NT2/D1 (cell line): Measurements from ENCODE around the gene NANOS2.
"Not testable (repeated sequence)": the region's sequence is repeated elsewhere in the genome, so short reads cannot be mapped to it uniquely, and the experiment has no call there.

ENCODE experiments used
- DNase-seq: peaks from one replicate; pipeline ENCODE4 v3.0.0-alpha.2; 2011; ENCODE audit warnings: low read depth, low spot score
- H3K27me3 ChIP-seq: 2 replicates; pipeline ENCODE4 v1.6.0; 2011; ENCODE audit warnings: mild to moderate bottlenecking; ENCODE audit not compliant: insufficient read length, insufficient read depth
- H3K36me3 ChIP-seq: 2 replicates; pipeline ENCODE4 v1.6.1; 2011; ENCODE audit warnings: mild to moderate bottlenecking, low read length, mixed read lengths; ENCODE audit not compliant: insufficient read depth, insufficient read length
- H3K4me1 ChIP-seq: 2 replicates; pipeline ENCODE4 v1.5.1; 2011; ENCODE audit not compliant: insufficient read depth, insufficient read length
- H3K4me3 ChIP-seq: 2 replicates; pipeline ENCODE4 v1.5.1; 2011; ENCODE audit warnings: low read depth; ENCODE audit not compliant: insufficient read length
- H3K9ac ChIP-seq: 2 replicates; pipeline ENCODE4 v1.6.0; 2011; ENCODE audit warnings: low read depth; ENCODE audit not compliant: insufficient read length
- H3K9me3 ChIP-seq: 2 replicates; pipeline ENCODE4 v1.5.1; 2011; ENCODE audit warnings: mild to moderate bottlenecking, low read length; ENCODE audit not compliant: insufficient read depth
- SUZ12 ChIP-seq: IDR thresholded peaks from 2 replicates; pipeline ENCODE4 v1.6.1; 2011; ENCODE audit not compliant: insufficient read length, insufficient read depth; ENCODE audit errors: extremely low read depth
- YY1 ChIP-seq: IDR thresholded peaks from 2 replicates; pipeline ENCODE4 v1.6.1; 2011; ENCODE audit not compliant: insufficient read length, insufficient read depth
- ZNF274 ChIP-seq: IDR thresholded peaks from 2 replicates; pipeline ENCODE4 v1.6.1; 2011; ENCODE audit warnings: mild to moderate bottlenecking, low read depth, low read length

NANOS2 gene

DNA sequence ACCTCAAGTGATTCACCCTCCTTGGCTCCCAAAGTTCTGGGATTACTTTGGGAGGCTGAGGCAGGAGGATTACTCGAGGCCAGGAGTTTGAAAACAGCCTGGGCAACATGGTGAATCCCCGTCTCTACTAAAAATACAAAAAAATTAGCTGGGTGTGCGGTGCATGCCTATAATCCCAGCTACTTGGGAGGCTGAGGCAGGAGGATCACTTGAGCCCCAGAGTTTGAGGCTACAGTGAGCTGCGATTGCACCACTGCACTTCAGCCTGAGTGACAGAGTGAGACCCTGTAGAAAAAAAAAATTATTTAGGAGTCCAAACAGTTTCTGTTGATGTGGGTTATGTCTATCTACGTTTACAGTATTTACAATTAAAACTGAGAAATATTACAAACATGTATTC lies 43.8 kb downstream of the NANOS2 start:
- Histone ChIP-seq H3K27me3 (no peaks in the 10 kb centered on the region), H3K4me3 (no peak overlapping the region), H3K9me3 (no peaks in the 10 kb centered on the region), H3K4me1 (peaks cover 6% of the 10 kb centered on the region), H3K9ac (no peak overlapping the region), H3K36me3 (peaks cover 10% of the 10 kb centered on the region)
- TF ChIP-seq SUZ12 (no peak), ZNF274 (no peak), YY1 (no peak)
- DNase-seq, result no peak

DNA sequence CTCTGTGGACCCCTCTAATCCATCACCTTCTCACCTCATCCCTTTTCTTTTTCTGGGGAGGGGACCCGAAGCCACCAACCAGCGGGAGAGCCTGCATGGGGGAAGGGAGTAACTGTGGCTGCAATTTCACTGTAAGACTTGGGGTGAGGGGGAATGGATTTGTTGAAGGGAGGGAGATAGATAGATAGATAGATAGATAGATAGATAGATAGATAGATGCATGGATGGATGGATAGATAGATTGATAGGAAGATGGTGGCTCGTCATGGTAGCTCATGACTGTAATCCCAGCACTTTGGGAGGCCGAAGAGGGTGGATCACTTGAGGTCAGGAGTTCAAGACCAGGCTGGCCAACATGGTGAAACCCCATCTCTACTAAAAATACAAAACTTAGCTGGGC lies 47.3 kb downstream of the NANOS2 start:
- not testable (repeated sequence) for H3K4me3 ChIP-seq, H3K4me1 ChIP-seq, H3K9ac ChIP-seq, H3K27me3 ChIP-seq, H3K36me3 ChIP-seq, H3K9me3 ChIP-seq, DNase-seq

DNA sequence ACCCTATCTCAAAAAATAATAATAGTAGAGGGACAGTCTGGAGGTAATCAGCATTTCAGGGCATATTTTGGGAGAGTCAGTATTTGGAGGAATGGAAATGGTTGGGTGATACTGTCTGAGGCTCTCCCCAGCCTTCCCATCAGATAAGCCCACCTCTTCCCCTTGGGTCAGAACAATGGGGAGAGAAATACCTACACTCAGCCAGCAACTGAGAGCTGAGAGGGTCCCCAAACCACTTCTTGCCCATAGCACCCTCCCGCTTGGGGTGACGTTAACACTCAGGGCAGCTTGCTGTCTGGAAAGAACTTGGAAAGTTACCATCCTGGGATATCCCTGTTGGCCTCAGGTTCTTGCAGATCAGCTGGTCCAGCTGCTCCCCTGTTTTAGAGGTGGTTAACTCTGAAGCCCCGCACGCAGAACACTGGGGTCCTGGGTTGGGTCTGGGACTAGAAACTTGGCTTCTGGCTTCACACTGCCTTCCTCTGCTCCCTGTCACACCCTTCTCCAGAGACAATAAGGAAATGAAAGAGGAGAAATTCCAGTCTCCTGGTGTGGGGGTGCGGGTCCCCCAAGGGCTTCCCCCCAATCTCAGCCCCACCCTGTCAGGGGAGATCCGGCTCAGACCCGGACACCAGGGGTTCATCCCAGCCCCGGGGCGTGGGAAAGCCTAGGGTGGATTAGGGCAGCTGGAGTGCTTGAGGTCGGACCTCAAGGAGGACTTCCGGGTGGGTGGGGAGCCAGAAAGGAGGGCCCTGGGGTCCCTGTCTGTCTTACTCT lies 48.0 kb downstream of the NANOS2 start:
- H3K4me1 ChIP-seq, result peaks cover 6% of the 10 kb centered on the region
- peak overlapping the region; percentile 0 for H3K9ac ChIP-seq
- no peak overlapping the region for H3K4me3 ChIP-seq
- no peak for DNase-seq
- H3K27me3 ChIP-seq, result no peaks in the 10 kb centered on the region
- no peaks in the 10 kb centered on the region for H3K36me3 ChIP-seq
- TF ChIP-seq YY1 (no peak), ZNF274 (no peak), SUZ12 (no peak)
- H3K9me3 ChIP-seq, result no peaks in the 10 kb centered on the region

DNA sequence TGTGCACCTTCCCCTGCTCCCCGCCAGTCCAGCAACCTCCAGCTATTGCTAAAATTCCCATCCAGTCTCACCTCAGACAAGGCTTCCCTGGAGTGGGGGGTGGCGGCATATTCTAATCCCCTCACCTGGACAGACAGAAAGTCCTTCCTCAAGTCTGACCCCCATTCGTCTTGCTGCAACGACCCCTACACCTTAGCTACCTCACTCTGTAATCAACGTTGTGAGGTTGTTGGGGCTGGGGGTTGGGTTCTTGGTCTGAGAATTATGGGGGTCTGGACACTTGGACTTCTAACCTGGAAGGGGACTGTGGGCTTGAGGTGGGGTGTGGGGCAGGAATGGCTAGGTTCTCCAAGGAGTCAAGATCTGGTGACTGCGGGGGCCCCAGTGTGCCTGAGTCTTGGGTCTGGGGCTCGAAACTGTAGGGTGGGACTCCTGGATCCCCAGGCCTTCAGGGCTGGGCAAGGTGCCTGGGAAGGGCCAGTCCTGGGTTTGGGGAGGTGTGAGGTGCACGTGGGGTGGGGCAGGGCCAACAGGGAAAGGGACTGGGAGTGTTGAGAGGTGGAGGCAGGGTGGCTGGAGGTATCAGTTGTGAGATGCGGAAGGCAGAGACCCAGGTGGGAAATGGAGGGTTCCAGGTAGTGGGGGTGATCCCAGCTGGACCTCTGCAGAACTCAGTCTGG lies 49.2 kb downstream of the NANOS2 start:
- Histone ChIP-seq H3K36me3 (peaks cover 5% of the 10 kb centered on the region), H3K4me3 (peak overlapping the region; percentile 65), H3K9me3 (no peaks in the 10 kb centered on the region), H3K27me3 (no peaks in the 10 kb centered on the region), H3K9ac (peak overlapping the region; percentile 82), H3K4me1 (peaks cover 6% of the 10 kb centered on the region)
- TF ChIP-seq SUZ12, result no peak
- no peak for TF ChIP-seq ZNF274
- no peak for TF ChIP-seq YY1
- no peak for DNase-seq

DNA sequence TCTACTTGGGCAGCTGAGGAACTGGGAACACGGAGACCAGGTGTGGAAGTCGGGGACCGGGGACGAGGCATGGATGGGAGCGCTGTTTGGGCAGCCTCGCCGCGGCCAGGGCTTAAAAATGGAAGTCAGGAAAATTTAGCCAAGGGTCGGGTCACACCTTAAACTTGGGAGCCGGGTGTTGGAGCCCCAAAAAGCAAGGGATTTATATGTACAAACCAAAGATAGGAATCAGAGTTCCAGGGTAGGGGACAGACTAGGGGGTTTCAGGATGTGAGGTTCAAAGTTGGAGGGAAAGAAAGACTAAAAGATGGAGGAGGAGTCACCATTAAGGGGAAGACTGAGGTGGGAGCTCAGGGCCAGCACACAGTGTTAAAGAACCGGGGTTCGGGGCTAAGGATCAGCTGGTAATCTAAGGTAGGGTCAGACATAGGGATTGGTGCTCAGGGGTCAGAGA lies 49.9 kb downstream of the NANOS2 start:
- peaks cover 6% of the 10 kb centered on the region for H3K4me1 ChIP-seq
- no peaks in the 10 kb centered on the region for H3K27me3 ChIP-seq
- peaks cover 11% of the 10 kb centered on the region for H3K36me3 ChIP-seq
- H3K4me3 ChIP-seq, result peak overlapping the region; percentile 65
- no peaks in the 10 kb centered on the region for H3K9me3 ChIP-seq
- H3K9ac ChIP-seq, result peak overlapping the region; percentile 82
- DNase-seq, result no peak
- TF ChIP-seq YY1 (no peak), SUZ12 (no peak)

DNA sequence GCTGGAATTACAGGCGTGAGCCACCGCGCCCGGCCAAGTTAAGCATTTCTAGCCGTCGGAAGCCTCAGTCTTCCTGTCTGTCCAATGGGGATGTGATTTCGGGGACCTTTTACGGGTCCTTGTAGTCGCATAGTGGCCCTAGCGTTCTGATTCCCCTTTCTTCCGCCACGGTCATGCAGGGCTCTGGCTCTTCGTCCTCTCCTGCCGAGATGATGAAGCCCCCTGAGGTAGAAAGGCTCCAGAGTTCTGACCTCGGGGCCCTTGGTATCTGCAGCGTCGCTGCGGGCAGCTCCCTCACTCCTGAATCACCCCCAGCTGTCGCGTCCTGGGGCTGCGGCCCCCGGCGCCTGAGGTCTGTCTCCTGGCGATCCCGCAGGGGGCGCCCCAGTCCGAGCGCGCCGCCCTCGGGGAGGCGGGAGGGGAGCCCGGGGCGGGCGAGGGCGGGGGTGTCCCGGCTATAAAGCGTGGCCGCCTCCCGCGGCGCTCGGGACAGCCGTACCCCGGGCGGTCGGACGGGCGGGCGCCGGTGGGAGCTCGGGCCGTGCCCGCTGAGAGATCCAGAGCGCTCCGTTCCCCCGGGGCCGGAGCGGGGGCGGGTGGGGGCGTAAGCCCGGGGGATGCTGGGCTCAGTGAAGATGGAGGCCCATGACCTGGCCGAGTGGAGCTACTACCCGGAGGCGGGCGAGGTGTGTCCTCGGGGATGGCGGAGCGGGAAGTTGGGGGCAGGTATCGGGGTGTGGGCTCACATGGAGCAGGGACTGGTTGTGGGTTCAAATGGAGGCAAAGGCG lies 50.5 kb downstream of the NANOS2 start, which contains the start of gene FOXA3:
TSS of gene FOXA3 (plus strand) at position 487 of the 789 bp plus-strand sequence. CDS start at position 618, 131 bp downstream.
- H3K36me3 ChIP-seq, result peaks cover 14% of the 10 kb centered on the region
- no peaks in the 10 kb centered on the region for H3K27me3 ChIP-seq
- peak within 1 kb of the TSS; percentile 88 for H3K4me3 ChIP-seq
- no peaks in the 10 kb centered on the region for H3K9me3 ChIP-seq
- DNase-seq, result no peak
- peak within 1 kb of the TSS; percentile 82 for H3K9ac ChIP-seq
- no peak for TF ChIP-seq ZNF274
- no peak for TF ChIP-seq SUZ12
- TF ChIP-seq YY1, result no peak
- peaks cover 6% of the 10 kb centered on the region for H3K4me1 ChIP-seq

DNA sequence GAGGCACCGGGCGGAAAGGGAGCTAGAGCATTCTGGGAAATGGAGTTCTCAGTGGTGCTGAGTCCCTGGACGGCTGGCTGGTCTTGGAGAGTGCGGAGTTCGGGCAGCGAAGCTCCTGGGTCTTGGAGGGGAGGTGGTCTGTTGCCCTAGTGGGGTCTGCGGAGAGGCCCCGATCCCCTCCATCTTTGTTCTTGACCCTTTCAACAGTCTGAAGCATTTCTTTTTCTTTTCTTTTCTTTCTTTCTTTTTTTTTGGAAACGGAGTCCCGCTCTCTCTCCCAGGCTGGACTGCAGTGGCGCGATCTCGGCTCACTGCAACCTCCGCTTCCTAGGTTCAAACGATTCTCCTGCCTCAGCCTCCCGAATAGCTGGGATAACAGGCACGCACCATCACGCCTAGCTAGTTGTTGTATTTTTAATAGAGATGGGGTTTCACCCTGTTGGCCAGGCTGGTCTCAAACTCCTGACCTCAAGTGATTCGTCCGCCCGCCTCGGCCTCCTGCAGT lies 51.2 kb downstream of the NANOS2 start:
- H3K36me3 ChIP-seq, result peaks cover 17% of the 10 kb centered on the region
- no peaks in the 10 kb centered on the region for H3K27me3 ChIP-seq
- peak overlapping the region; percentile 88 for H3K4me3 ChIP-seq
- H3K4me1 ChIP-seq, result peaks cover 6% of the 10 kb centered on the region
- H3K9me3 ChIP-seq, result no peaks in the 10 kb centered on the region
- no peak for TF ChIP-seq YY1
- TF ChIP-seq ZNF274, result no peak
- no peak for TF ChIP-seq SUZ12
- H3K9ac ChIP-seq, result peak overlapping the region; percentile 67
- DNase-seq, result no peak
